IPS DF 4.7 (cell line): ENCODE data around the gene FRMD4A.
"Not testable (repeated sequence)": the region's sequence is repeated elsewhere in the genome, so short reads cannot be mapped to it uniquely, and the experiment has no call there.

ENCODE experiments used
- DNase-seq: peaks from one replicate; pipeline ENCODE4 v3.0.0-alpha.2; 2013; ENCODE audit warnings: low spot score; ENCODE audit errors: extremely low read depth

Gene FRMD4A

DNA sequence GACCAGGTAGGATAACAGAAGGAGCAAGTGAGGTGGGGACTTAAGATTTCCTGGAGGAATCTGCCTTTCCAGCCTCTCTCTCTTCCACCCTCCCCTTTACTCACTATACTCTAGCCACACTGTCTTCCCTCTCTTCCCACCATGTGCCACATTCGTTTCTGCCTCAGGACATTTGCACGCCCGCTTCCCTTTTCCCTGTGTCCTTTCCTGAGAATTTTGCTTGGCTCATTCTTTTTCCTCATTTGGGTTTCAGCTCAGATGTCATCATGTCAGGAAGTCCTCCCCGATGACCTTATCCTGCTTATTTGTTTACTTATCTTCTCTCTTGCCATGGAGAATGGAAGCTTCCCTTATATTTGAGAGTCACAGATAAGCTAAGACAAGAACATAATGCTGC is 380.2 kb downstream of the FRMD4A start:
- DNase-seq, result no peak

DNA sequence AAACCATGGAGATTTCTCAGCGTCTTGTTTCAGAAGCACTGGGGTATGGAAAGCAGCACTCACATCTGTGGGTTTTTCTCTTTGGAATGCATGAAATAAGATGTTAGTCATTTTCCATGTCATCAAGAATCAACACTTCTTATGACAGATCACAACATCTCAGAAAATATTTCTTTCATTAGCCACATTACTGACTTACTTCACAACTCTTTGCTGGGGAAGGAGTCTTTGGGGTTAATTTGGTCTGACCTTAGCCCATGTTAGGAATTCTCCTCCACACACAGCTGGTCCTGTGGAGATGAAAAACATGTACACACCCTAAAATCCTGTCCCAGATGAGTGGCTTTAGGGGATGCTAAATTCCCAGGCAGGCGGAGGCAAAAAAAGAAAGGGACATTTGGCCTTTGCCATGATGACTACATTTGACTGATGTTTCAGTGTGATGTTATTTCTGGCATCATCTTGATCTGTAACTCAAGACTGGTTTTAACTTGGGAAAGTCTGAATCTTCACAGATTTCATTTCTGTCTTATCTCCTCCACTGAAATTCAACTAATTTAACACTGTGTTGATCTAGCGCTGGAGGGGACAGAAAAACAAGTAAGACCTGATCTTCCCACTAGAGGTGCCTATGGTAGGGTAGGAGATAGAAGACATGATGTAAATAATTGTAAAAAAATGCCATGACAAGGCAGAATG is 380.7 kb downstream of the FRMD4A start:
- DNase-seq, result no peak

DNA sequence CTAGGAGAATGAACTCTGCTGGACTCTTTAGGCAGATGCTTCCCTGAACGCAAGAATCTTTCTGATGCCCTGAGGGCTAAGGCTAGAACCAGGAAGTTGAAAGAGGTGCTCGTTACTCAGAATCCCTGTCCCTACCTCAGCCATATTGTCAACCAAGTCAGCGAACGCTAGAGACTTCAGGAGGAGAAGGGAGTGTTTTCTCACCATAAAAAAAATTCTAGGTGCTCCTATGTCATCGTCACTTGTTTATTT is 384.6 kb downstream of the FRMD4A start:
- no peak for DNase-seq

DNA sequence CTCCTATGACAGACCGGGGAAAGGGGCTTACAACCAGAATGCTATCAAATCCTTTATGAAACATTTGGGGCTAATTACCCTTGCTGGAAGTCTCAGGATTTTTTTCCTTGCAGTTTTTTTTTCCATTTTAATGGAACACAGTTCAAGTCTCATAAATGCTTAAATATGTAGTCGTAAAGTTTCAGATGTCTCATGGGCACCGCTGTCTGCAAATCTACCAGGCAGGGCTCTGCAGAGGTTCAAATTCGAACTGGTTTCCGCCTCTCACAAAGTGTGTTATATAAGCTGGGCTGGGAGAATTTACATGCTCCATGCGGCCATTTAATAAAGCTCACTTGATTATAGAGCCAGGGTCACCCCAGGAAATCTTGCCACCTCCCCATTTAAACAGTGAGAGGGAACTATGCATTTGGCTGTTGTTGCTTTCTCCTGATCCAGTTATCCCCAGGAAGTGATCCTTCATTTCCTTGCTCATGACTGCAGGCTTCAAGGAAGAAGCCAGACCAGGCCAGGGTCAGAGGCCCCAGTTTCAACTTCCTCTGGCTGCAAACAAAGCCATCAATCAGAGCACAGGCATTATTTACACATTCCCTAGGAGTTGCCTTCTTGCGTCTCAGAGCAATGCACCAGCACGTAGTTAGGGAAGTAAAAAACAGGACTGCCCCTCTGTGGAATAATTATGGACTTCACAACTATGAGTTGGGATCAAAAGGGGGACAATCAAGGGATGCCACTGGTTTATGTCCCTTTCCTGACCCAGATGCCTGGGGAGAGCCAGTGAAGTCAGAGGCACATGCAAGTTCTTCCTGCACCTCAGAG is 385.1 kb downstream of the FRMD4A start:
- DNase-seq, result no peak

DNA sequence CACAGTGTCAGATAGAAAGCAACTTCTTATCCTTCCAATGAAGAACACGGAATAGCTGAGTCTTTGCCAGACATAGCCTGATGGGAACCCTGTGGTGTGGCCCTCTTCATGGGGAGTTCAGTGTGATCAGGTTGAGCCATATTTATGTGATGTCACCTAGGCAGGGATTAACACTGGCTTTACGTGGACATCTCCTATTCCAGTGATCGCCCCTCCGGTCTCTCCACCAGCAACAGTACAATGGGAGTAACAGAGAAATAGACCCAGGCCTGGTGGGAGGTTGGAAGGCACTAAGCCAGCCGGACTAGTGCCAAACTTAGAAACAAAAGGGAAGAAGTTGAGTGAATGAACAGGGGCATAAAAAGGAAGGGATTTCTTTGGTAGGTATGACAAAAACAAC is 385.9 kb downstream of the FRMD4A start:
- DNase-seq, result no peak

DNA sequence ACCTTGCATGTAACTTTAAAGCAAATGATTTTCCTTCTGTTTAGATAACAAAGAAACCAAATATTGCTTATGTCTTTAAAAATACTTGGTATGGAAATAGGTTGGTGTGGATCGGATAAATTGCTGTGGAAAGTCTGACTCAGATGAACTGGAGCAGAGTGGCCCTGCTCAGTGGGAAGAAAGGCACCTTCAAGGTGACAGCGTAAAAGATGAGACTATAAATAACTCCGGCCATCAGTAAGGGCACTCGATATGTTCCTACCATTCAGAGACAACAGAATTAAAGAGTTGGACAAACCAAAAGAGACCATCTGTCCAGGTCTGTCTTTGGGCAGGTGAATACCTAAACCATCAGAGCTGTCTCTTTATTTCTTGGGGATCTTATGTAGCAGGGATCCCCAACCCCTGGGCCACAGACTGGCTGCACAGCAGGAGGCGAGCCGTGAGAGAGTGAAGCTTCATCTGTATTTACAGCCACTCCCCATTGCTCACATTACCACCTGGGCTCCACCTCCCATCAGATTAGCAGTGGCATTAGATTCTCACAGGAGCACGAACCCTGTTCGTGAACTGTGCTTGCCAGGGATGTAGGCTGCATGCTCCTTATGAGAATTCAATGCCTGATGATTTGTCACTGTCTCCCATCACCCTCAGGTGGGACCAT is 386.9 kb downstream of the FRMD4A start:
- DNase-seq, result no peak

- no peak for DNase-seq
Measured at GRCh38 chr10:13942035-13942434, 388.7 kb downstream of the FRMD4A start.

DNA sequence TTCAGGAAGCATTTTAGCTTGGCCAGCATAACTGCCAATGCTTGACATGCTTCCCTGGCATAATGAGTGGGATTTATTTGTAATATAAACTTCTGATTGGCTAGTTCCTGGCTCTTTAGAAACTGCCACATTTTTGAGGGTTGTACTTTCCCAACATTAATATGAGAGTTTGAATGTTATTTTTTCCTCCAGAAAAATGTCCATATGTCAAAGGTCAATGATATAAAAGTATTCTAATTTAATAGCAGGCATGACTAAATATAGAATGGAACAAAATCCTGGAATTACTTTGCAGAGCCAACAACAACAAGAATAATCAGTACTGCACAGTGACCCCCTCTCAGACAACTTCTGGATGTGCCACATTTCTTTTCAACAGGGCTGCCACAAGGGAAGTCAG is 391.3 kb downstream of the FRMD4A start:
- DNase-seq, result no peak

GRCh38 chr10:13938950-13939349 is 391.8 kb downstream of the FRMD4A start:
- DNase-seq, result no peak

DNA sequence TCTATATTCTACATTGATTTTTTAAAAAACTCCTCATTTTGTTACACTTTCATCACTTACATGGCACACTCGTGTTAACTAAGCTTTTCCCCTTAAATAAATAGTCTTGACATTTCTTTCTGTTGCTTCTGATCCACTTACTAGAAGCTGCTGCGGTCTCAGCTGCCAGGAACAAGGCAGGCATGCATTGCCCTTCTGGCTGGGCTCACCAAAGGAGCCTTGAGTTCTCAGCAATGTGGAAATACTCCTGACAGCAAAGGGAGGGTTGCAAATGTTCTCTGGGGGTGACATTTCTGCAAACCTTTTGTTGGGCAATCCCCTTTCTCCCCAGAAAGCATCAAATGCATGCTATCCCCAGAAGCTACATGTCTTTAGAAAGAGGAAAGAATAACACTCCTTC is 393.9 kb downstream of the FRMD4A start:
- DNase-seq, result no peak

GRCh38 chr10:13930120-13930519 is 400.6 kb downstream of the FRMD4A start:
- no peak for DNase-seq

GRCh38 chr10:13928451-13928850 is 402.3 kb downstream of the FRMD4A start:
- no peak for DNase-seq

- DNase-seq, result no peak
Measured at GRCh38 chr10:13925971-13926780, 404.5 kb downstream of the FRMD4A start.

DNA sequence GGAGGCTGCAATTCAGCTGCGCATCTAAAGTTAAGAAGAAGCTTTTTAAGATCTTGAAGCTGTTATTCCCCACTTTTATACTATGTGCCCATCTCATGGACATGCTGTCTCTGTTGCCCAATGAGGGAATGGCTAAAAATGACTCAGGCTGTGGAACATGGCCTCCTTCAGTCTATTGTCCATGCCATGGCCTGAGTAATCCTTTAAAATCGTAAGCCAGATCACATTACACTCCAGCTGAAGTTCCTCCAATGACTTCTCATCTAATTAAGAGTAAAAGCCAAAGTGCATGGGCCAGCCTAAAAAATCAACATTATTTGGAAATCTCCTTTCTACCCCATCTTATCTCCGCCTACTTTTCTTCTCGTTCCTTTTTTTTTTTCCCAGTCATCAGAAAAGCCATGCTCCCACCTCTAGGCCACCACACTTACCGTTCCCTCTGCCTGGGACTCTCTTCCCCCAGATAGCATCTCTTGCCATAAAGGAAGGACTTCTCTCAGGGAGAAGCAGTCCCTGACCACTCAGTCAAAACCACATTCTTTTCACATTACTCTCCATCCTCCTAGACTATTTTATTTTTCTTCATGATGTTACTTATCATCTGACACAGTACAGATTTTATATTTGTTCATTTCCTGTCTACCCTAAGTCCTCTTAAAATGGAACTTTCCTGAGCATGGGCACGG is 406.5 kb downstream of the FRMD4A start:
- DNase-seq, result no peak

- no peak for DNase-seq
Measured at GRCh38 chr10:13922586-13922985, 408.1 kb downstream of the FRMD4A start.

GRCh38 chr10:13921941-13922340 is 408.8 kb downstream of the FRMD4A start:
- DNase-seq, result no peak

DNA sequence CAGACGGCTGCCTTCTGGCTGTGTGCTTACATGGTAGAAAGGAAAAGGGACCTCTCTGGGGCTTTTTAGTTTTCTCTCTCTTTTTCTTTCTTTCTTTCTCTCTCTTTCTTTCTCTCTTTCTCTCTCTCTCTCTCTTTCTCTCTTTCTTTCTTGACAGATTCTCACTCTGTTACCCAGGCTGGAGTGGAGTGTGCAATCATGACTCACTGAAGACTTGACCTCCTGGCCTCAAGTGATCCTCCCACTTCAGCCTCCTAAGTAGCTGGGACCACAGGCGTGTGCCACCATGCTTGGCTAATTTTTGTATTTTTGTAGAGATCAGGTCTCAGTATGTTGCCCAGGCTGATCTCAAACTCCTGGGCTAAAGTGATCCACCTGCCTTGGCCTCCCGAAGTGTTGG is 409.6 kb downstream of the FRMD4A start:
- not testable (repeated sequence) for DNase-seq

- DNase-seq, result no peak
Measured at GRCh38 chr10:13920465-13920864, 410.3 kb downstream of the FRMD4A start.

GRCh38 chr10:13920031-13920430 is 410.7 kb downstream of the FRMD4A start:
- no peak for DNase-seq

GRCh38 chr10:13917791-13918190 is 412.9 kb downstream of the FRMD4A start:
- no peak for DNase-seq

GRCh38 chr10:13916384-13916947 is 414.3 kb downstream of the FRMD4A start:
- no peak for DNase-seq
